Measurements from ENCODE around the gene ARPP19.
"Not testable (repeated sequence)": the region's sequence is repeated elsewhere in the genome, so short reads cannot be mapped to it uniquely, and the experiment has no call there.

The ARPP19 gene

GRCh38 chr15:52568601-52569585, at the start of gene ARPP19:
ARPP19 (minus strand) TSS chr15:52569030; CDS start chr15:52568892, 138 bp downstream.
- peak; percentile 49 to 57 for DNase-seq (ENCODE audit: low read depth in 2 of 2)

- DNase-seq (ENCODE audit: low read depth in 2 of 2), result no peak
Measured at GRCh38 chr15:52617026-52617425, 48.2 kb upstream of the ARPP19 start.

GRCh38 chr15:52615302-52615701, 46.5 kb upstream of the ARPP19 start:
- no peak for DNase-seq (ENCODE audit: low read depth in 2 of 2)

DNA sequence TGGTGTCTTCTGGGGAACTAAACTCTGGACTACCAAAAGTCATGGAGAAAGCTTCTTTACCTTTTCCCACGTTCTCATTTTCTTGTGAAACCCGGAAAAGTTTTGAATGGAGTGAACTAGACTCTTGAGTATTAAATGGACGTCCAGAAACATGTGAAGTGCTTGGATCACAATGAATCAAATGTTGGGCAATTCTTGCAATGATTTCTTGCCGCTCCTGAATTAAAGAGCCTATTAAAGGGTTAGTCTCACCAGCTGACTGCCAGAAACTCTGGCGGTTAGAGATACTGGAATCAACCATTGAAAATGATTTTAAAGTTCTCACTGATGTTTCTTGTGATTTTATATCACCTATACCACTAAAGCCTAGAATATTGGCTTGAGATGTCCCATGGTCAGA, 40.8 kb upstream of the ARPP19 start:
- no peak for DNase-seq (ENCODE audit: low read depth in 2 of 2)

- no peak for DNase-seq (ENCODE audit: low read depth in 2 of 2)
Measured at GRCh38 chr15:52584414-52584813, 15.6 kb upstream of the ARPP19 start.

- no peak for DNase-seq (ENCODE audit: low read depth in 2 of 2)
Measured at GRCh38 chr15:52579852-52580251, 11.0 kb upstream of the ARPP19 start.

- DNase-seq (ENCODE audit: low read depth in 2 of 2), result no peak
Measured at GRCh38 chr15:52576692-52577091, 7.9 kb upstream of the ARPP19 start.

DNA sequence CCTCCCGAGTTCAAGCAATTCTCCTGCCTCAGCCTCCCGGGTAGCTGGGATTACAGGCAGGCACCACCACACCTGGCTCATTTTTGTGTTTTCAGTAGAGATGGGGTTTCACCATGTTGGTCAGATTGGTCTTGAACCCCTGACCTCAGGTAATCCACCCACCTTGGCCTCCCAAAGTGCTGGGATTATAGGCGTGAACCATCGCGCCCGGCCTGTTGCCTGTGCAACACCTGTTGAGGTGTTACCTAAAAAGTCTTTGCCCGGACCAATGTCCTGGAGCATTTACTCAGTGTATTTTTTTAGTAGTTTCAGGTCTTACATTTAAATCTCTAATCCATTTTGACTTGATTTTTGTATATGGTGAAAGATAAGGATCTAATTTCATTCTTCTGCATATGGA, 6.7 kb upstream of the ARPP19 start:
- DNase-seq (ENCODE audit: low read depth in 2 of 2), result not testable (repeated sequence)

DNA sequence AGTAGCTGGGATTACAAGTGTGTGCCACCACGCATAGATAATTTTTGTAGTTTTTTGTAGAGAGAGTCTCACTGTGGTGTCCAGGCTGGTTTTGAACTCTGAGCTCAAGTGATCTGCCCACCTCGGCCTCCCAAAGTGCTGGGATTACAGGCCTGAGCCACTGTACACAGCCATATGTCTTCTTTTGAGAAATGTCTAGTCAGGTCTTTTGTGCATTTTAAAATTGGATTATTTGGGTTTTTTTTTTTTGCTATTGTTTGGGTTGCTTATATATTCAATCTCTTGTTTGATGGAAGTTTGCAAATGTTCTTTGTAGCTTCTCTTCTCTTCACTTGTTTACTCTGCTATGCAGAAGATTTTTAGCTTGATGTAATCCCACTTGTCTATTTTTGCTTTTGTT, 6.2 kb upstream of the ARPP19 start:
- DNase-seq (ENCODE audit: low read depth in 2 of 2), result no peak

DNA sequence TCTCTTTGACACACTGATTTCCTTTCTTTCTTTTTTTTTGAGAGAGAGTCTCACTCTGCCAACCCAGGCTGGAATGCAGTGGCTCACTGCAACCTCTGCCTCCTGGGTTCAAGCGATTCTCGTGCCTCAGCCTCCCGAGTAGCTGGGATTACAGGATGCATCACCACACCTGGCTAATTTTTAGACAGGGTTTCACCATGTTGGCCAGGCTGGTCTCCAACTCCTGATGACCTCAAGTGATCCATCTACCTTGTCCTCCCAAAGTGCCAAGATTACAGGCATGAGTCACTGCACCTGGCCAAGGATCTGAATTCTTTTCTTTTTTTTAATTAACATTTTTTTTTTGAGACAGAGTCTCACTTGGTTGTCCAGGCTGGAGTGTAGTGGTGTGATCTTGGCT, 5.8 kb upstream of the ARPP19 start:
- not testable (repeated sequence) for DNase-seq (ENCODE audit: low read depth in 2 of 2)

DNA sequence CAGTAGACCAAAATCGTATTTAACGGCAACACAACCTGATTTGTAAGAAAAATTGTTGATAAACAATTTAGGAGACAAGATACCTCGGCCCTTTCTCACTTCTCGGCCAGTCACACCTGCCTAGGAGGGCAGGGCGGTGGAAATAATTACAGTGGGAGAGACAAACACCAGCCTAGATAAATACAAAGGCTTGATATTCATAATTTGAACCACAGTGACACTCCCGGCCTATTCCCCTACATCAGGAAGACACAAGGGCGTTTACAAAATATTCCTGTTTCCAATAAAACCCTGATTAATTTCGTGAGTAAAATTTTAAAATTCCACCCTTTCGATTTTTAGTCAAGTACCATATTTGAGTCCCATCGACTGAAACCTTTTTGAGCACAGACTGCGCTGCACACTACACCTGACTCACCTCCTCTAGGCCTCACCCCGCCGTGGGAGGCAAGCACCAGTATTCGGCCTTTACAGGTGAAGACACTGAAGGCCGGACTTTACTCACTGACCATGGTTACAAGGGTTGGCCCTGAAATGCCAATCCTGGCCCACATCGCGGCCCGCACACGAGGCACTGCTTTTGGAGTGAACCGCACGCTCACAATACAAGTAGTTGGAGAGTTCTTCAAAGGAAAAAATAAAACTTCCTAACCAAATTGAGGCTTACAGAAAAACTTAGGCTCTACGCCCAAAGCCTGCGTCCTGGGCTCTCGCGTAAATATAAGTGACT, 794 bp downstream of the ARPP19 start:
- peak in 1 of 2 donors; percentile 19 for DNase-seq (ENCODE audit: low read depth in 2 of 2)

DNA sequence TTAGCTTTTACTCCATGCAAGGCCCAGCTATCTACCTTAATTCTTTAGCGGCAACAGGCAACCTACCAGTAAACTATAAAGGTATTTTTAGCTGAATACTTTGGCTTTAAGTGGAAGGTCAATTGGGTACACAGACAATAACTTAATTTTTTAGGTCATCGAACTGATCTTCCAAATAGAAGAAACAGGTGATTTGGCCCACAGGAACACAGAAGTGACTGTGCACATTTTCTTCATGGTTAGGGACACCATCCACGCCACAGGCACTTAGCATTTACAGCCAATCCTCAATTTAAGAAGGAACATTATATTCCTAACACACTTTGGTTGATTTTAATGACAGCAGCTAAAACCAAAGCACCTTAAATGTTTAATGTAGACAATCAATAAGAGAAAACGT, 1.9 kb downstream of the ARPP19 start:
- DNase-seq (ENCODE audit: low read depth in 2 of 2), result no peak

- DNase-seq (ENCODE audit: low read depth in 2 of 2), result not testable (repeated sequence)
Measured at GRCh38 chr15:52565417-52566358, 3.1 kb downstream of the ARPP19 start.

DNA sequence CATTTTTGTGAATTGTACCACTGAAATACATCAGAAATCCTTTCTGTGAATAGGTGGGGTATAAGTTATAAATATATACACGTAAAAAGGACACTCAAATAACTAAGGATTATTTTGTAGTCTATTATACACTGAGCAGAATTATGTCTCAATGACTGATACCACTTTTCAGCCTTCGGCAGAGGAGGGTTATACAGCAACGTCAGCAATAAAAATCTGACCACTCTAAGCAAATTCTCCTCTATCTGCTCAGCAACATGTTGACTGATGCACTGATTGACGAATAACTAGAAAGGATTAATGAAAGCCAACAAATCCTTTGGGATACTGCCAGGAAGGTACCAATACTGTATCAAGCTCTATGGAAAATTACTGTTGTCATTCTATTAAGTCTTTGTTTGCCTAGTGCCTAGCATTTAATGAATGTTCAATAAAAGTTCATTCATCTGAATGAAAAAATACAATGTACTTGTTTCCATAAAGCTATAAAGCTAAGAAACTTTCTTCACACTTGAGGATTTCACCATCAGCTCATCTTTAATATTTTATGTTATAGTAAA, 5.2 kb downstream of the ARPP19 start:
- DNase-seq (ENCODE audit: low read depth in 2 of 2), result no peak

DNA sequence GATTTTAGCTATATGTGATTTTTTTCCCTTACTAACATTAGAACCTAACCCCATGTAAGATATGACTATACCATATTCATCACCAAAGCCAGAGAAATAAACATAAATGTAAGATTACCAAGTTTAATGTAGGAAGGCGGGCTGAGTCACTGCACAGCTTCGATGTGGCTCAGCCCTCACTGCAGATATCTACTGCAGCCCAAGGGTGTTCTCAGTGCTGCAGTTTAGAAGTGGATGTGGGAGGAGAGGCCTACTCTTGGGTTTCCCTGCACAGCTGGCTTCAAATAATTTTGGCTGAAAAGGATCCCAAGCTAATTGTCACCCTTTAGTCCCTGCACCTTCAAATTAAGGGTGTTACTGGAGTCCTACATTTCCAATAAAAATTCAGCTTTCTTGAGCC, 9.3 kb downstream of the ARPP19 start:
- DNase-seq (ENCODE audit: low read depth in 2 of 2), result no peak

- no peak for DNase-seq (ENCODE audit: low read depth in 2 of 2)
Measured at GRCh38 chr15:52559022-52559421, 9.8 kb downstream of the ARPP19 start.

DNA sequence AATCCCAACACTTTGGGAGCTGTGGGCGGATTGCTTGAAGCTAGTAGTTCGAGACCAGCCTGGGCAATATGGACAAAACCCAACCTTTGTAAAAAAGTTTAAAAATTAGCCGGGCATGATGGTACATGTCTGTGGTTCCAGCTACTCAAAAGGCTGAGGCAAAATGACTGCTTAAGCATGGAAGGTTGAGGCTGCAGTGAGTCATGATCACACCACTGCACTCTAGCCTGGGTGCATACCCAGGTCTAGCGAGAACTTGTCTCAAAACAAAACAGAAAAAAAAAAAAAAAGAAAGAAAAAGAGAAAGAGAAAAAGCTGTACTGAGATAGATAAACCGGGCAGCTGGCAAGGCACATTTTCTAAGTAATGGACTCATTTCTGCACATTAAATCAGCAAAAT, 10.6 kb downstream of the ARPP19 start:
- peak in 1 of 2 donors; percentile 33 for DNase-seq (ENCODE audit: low read depth in 2 of 2)

DNA sequence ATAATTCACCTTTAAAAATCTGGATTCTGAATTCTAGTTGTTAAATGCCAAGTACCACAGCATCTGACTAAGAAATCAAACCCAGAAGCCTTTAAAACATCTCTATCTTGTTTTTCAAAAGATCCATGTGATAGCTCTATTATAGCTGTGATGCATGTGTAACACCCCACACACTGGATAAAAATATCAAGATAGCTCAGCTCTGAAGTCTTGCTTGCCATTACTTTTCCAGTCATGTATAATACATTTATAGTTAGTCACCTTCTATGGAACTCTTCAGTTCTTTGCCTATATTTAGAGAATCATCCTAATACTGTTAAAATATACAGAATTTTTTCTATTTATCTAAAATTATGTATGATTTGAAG, 11.6 kb downstream of the ARPP19 start:
- DNase-seq (ENCODE audit: low read depth in 2 of 2), result no peak

GRCh38 chr15:52556524-52557273, 12.1 kb downstream of the ARPP19 start:
- DNase-seq (ENCODE audit: low read depth in 2 of 2), result no peak

DNA sequence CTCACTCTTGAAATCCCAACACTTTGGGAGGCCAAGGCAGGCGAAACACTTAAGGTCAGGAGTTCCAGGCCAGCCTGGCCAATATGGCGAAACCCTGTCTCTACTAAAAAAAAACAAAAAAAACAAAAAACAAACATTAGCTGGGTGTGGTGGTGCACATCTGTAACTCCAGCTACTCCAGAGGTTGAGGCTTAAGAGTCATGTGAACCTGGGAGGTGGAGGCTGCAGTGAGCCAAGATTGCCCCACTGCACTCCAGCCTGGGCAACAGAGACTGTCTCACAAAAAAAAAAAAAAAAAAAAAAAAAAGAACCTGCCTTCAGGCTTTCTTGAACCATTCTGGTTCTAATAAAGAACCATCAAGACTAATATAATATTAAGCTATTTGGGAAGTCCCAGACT, 16.5 kb downstream of the ARPP19 start:
- DNase-seq (ENCODE audit: low read depth in 2 of 2), result no peak

DNA sequence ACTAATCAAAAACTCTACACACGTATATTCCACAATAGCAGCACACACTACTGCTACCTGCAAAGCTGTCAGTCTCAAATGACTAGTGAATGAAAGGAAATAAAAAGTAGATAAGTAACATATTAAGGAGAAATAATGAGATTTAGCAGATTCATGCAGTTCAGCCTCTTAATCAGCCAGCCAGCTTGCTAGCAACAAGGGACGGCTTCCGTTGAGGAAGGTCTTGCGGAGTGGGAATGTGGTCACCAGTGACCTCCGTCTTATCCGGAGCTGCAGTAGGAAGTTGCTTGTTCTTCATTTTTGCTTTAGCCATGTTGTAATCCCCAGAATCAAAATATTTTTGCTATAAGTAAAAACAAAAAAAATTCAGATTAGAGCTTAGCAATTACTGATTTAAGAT, 17.1 kb downstream of the ARPP19 start:
- DNase-seq (ENCODE audit: low read depth in 2 of 2), result no peak
